Measurements from ENCODE around the gene RAB11FIP5. TPM values are rescaled to one million over a fixed set of nuclear protein-coding genes. Genes with fewer than 3 reads are reported as not detected.

RAB11FIP5 gene
- total RNA-seq, 1 donor from 2014 or later: 25.4 TPM

DNA sequence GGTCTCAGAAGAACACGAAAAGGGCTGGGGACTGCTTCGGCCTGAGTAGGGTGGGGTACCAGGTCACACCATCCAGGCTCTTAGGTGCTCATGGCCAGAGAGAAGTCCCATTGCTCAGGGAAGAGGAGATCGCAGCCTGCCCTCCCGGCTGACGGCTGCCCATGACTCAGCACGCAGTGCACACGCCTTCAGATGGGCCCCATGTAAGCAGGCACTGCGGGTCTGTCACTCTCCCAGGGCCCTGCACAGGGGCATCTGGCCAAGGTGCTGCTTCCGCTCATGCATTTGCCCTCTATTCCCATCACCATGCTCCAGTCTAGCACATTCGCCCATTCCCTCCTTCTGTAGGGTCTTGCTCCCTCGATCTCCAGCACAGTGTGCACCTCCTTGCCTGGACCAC, 76.0 kb downstream of the RAB11FIP5 start:
- no peak for TF ChIP-seq CTCF (IDR thresholded peaks at IDR 0.05; ENCODE audit: unreplicated experiment)
- H3K4me1 Mint-ChIP-seq: no peaks in the 10 kb centered on the region

GRCh38 chr2:73035899-73036711, 76.6 kb downstream of the RAB11FIP5 start:
- H3K4me3 Mint-ChIP-seq: no peak overlapping the region
- H3K27me3 Mint-ChIP-seq (ENCODE audit: low read depth): no peaks in the 10 kb centered on the region
- DNase-seq (ENCODE audit: low spot score in 2 of 2, unreplicated experiment in 2 of 2): no peak
- H3K27ac Mint-ChIP-seq: no peak overlapping the region
- no peak for TF ChIP-seq CTCF (IDR thresholded peaks at IDR 0.05; ENCODE audit: unreplicated experiment)
- H3K9me3 Mint-ChIP-seq: no peaks in the 10 kb centered on the region
- peaks cover 2% of the 10 kb centered on the region for H3K36me3 Mint-ChIP-seq
- H3K4me1 Mint-ChIP-seq: no peaks in the 10 kb centered on the region

More for the DNA sequence above, 76.0 kb downstream of the RAB11FIP5 start:
- H3K27me3 Mint-ChIP-seq (ENCODE audit: low read depth): no peaks in the 10 kb centered on the region
- no peaks in the 10 kb centered on the region for H3K9me3 Mint-ChIP-seq
- no peak for DNase-seq (ENCODE audit: low spot score in 2 of 2, unreplicated experiment in 2 of 2)
- no peaks in the 10 kb centered on the region for H3K36me3 Mint-ChIP-seq
- H3K4me3 Mint-ChIP-seq: no peak overlapping the region
- no peak overlapping the region for H3K27ac Mint-ChIP-seq

DNA sequence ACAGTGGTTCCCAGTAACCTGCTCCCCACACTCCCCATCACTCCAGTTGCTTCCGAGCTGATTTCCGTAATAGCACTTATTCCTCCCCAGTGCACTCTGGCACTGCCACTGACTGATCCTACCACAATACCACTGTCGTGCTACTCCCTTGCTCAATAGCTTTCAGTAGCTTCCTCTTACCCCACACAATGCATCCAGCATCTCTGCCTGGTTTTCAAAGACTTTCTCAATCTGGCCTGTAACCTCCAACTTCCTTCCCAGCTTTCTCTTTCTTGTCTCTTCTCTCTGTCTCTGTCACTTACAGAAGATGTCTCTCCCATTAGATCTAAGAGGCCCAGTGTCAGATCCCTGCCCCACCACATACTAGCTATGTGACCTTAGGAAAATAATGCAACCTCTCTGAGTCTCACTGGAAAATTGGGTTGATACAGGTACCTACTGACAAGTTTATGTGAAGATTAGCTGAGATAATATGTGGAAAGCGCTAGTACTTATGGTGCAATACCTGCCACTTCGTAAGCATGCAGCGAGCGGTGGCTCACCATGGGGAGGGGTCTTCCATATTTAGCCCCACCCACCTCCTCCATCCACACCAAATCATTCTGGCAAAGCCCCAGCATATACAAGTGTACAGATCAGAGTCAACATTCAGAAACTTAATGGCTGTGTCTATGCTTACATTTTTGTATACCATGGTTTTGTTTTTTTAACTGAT, 77.9 kb downstream of the RAB11FIP5 start:
- Mint-ChIP-seq H3K4me1 (no peaks in the 10 kb centered on the region), H3K4me3 (no peak overlapping the region), H3K27me3 (ENCODE audit: low read depth) (no peaks in the 10 kb centered on the region), H3K27ac (no peak overlapping the region), H3K36me3 (peaks cover 2% of the 10 kb centered on the region), H3K9me3 (no peaks in the 10 kb centered on the region)
- DNase-seq (ENCODE audit: low spot score in 2 of 2, unreplicated experiment in 2 of 2): no peak
- TF ChIP-seq CTCF (IDR thresholded peaks at IDR 0.05; ENCODE audit: unreplicated experiment): no peak

DNA sequence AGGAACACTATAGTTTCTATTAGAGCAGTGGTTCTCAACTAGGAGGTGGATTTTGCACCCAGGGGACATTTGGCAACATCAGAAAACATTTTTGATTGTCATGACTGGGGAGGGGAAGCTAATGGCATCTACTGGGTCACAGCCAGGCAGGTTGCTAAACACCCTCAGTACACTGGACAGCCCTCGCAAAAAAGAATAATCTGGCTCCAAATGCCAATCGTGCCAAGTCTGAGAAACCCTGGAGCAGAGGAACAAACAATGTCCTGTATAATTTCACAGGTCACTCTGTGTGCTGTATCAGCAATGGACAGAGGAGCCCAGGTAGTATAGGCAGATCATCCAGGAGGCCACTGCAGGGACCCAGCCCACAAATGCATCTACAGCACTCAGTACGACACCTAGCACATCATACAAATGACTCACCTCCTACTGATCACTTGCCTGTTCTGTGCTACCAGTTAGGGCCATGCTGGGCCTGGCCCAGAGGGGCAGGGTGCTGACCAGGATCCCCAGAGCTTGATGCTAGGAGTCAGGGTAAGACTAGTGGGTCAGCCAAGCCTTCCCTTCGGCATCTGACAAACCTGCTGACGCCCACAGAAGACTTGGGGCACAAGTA, 78.9 kb downstream of the RAB11FIP5 start:
- no peaks in the 10 kb centered on the region for H3K4me1 Mint-ChIP-seq
- DNase-seq (ENCODE audit: low spot score in 2 of 2, unreplicated experiment in 2 of 2): no peak
- no peaks in the 10 kb centered on the region for H3K9me3 Mint-ChIP-seq
- no peaks in the 10 kb centered on the region for H3K27me3 Mint-ChIP-seq (ENCODE audit: low read depth)
- H3K27ac Mint-ChIP-seq: no peak overlapping the region
- peaks cover 2% of the 10 kb centered on the region for H3K36me3 Mint-ChIP-seq
- TF ChIP-seq CTCF (IDR thresholded peaks at IDR 0.05; ENCODE audit: unreplicated experiment): no peak
- no peak overlapping the region for H3K4me3 Mint-ChIP-seq

DNA sequence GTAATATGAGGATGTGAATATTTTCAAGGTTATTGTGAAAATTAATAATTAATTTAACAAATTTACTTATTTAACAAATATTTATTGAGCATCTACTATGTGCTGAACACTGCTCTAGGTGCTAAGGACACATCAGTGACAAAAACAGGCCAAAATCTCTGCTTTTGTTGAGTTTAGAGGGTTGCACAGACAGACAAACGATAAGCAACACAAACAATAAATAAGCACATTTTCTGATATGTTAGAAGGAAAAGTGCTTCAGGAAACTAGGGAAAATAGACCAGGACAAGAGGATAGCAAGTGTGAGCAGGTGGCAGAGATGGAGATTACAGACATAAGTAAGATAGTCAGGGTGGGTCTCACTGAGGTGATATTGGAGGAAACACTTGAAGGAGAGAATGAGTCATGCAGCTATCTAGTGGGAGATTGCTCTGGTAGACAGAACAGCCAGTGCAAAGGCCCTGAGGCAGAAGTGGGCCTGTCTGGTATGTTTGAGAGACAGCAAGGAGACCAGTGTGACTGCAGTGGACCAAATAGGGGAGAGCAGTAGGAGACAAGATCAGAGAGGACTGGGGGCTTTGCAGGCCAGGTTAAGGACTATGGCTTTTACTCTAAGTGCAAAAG, 79.5 kb downstream of the RAB11FIP5 start:
- Mint-ChIP-seq H3K9me3 (no peaks in the 10 kb centered on the region), H3K4me1 (no peaks in the 10 kb centered on the region), H3K4me3 (no peak overlapping the region), H3K27me3 (ENCODE audit: low read depth) (no peaks in the 10 kb centered on the region), H3K27ac (no peak overlapping the region), H3K36me3 (peaks cover 2% of the 10 kb centered on the region)
- TF ChIP-seq CTCF (IDR thresholded peaks at IDR 0.05; ENCODE audit: unreplicated experiment): no peak
- no peak for DNase-seq (ENCODE audit: low spot score in 2 of 2, unreplicated experiment in 2 of 2)

Data from mesothelial cell of epicardium (in vitro differentiated cells).